PFSK-1 (cell line): ENCODE data around the gene NEK5.

Source experiments
- FOXP2 ChIP-seq: optimal IDR thresholded peaks from 2 replicates; pipeline ENCODE3; 2011; ENCODE audit warnings: borderline replicate concordance, control low read depth, inconsistent platforms; ENCODE audit not compliant: insufficient read depth; ENCODE audit errors: extremely low read length, extremely low read depth
- POLR2AphosphoS5 ChIP-seq: IDR thresholded peaks from 2 replicates; pipeline ENCODE4 v1.6.1; 2012; ENCODE audit warnings: low read depth, mild to moderate bottlenecking, control low read depth, low read length, moderate library complexity
- SIN3A ChIP-seq: IDR thresholded peaks from 2 replicates; pipeline ENCODE4 v1.6.1; 2012; ENCODE audit warnings: mild to moderate bottlenecking, low read length, moderate library complexity, borderline replicate concordance; ENCODE audit not compliant: insufficient read depth
- TAF1 ChIP-seq: IDR thresholded peaks from 2 replicates; pipeline ENCODE4 v1.6.1; 2012; ENCODE audit warnings: low read length, control low read depth, borderline replicate concordance; ENCODE audit not compliant: insufficient read depth
- TF ChIP-seq, protein P1 (sequence below), 2 experiments: IDR thresholded peaks; 2 replicates each; pipeline versions ENCODE4 v1.6.1 to v1.8.0; 2011 to 2012; ENCODE audit warnings: low read depth in 2 of 2, low read length in 2 of 2, control low read depth in 1 of 2, inconsistent platforms in 1 of 2, mild to moderate bottlenecking in 1 of 2, moderate library complexity in 1 of 2; ENCODE audit not compliant: insufficient read depth in 1 of 2

The NEK5 gene

GRCh38 chr13:52025475-52026245 is 103.2 kb downstream of the NEK5 start:
- no peak for TF ChIP-seq SIN3A
- no peak for TF ChIP-seq POLR2AphosphoS5
- TF ChIP-seq FOXP2 = no peak
- TF ChIP-seq TAF1 = no peak
- TF ChIP-seq, protein P1, sequence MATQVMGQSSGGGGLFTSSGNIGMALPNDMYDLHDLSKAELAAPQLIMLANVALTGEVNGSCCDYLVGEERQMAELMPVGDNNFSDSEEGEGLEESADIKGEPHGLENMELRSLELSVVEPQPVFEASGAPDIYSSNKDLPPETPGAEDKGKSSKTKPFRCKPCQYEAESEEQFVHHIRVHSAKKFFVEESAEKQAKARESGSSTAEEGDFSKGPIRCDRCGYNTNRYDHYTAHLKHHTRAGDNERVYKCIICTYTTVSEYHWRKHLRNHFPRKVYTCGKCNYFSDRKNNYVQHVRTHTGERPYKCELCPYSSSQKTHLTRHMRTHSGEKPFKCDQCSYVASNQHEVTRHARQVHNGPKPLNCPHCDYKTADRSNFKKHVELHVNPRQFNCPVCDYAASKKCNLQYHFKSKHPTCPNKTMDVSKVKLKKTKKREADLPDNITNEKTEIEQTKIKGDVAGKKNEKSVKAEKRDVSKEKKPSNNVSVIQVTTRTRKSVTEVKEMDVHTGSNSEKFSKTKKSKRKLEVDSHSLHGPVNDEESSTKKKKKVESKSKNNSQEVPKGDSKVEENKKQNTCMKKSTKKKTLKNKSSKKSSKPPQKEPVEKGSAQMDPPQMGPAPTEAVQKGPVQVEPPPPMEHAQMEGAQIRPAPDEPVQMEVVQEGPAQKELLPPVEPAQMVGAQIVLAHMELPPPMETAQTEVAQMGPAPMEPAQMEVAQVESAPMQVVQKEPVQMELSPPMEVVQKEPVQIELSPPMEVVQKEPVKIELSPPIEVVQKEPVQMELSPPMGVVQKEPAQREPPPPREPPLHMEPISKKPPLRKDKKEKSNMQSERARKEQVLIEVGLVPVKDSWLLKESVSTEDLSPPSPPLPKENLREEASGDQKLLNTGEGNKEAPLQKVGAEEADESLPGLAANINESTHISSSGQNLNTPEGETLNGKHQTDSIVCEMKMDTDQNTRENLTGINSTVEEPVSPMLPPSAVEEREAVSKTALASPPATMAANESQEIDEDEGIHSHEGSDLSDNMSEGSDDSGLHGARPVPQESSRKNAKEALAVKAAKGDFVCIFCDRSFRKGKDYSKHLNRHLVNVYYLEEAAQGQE (IDR thresholded peaks at IDR 0.05; ENCODE audit: insufficient read depth in 1 of 2, low read depth in 2 of 2, low read length in 2 of 2) = no peak

- TF ChIP-seq TAF1 (no peak), POLR2AphosphoS5 (no peak)
- TF ChIP-seq, protein P1 (IDR thresholded peaks at IDR 0.05; ENCODE audit: insufficient read depth in 1 of 2, low read depth in 2 of 2, low read length in 2 of 2) = no peak
Measured at GRCh38 chr13:52024481-52024880, 104.4 kb downstream of the NEK5 start, which contains the start of gene UTP14C. UTP14C (plus strand) TSS chr13:52024691; CDS start chr13:52028805, 4,114 bp downstream.

- TF ChIP-seq SIN3A = no peak
- TF ChIP-seq POLR2AphosphoS5 = no peak
- TF ChIP-seq, protein P1 (IDR thresholded peaks at IDR 0.05; ENCODE audit: insufficient read depth in 1 of 2, low read depth in 2 of 2, low read length in 2 of 2) = no peak
- TF ChIP-seq TAF1 = no peak
- no peak for TF ChIP-seq FOXP2
Measured at GRCh38 chr13:52022356-52022755, 106.5 kb downstream of the NEK5 start.

DNA sequence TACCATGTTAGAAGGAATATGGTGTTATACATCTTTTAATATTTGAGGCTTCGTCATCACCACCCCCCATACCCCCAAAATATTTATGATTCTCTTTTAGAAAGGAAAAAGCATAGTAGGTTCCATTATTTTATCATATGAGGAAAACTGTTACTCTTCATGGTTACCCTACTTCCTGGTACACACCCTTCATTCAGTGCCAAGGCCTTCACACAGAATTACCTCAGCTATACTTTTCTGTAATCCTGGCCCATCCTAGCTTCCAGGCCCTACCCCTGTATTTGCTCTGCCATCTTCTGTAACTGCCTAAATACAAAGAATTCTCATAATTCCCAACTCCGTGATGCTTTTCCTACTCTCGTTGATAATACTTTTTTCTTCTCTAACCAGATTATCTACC is 108.7 kb downstream of the NEK5 start:
- no peak for TF ChIP-seq TAF1
- TF ChIP-seq FOXP2 = no peak
- TF ChIP-seq, protein P1 (IDR thresholded peaks at IDR 0.05; ENCODE audit: insufficient read depth in 1 of 2, low read depth in 2 of 2, low read length in 2 of 2) = no peak
- no peak for TF ChIP-seq POLR2AphosphoS5
- no peak for TF ChIP-seq SIN3A
